Stomach smooth muscle (tissue), 2 donors: ENCODE data around the gene SORCS1.

Source experiments
- H3K27ac ChIP-seq: one replicate; pipeline ENCODE4 v1.7.0; 2013; ENCODE audit warnings: mild to moderate bottlenecking, low read length, inconsistent platforms
- H3K27me3 ChIP-seq, 2 donors: one replicate each; pipeline ENCODE4 v1.7.0; 2013; ENCODE audit warnings: low read length in 2 of 2; ENCODE audit not compliant: insufficient read depth in 2 of 2, control insufficient read depth in 1 of 2
- H3K36me3 ChIP-seq, 2 donors: one replicate each; pipeline ENCODE4 v1.7.0; 2013; ENCODE audit warnings: low read length in 2 of 2; ENCODE audit not compliant: control insufficient read depth in 2 of 2, insufficient read depth in 2 of 2
- H3K4me1 ChIP-seq: one replicate; pipeline ENCODE4 v1.7.0; 2013; ENCODE audit warnings: low read length; ENCODE audit not compliant: control insufficient read depth, insufficient read depth
- H3K4me3 ChIP-seq, 2 donors: one replicate each; pipeline ENCODE4 v1.7.0; 2013; ENCODE audit warnings: low read length in 2 of 2
- H3K9ac ChIP-seq, 2 donors: one replicate each; pipeline ENCODE4 v1.7.0; 2013; ENCODE audit warnings: low read length in 2 of 2, mild to moderate bottlenecking in 1 of 2
- H3K9me3 ChIP-seq, 2 donors: one replicate each; pipeline ENCODE4 v1.7.0; 2013; ENCODE audit warnings: low read length in 2 of 2; ENCODE audit not compliant: control insufficient read depth in 2 of 2
- donor health status: healthy.
- donor health status: Pancreatic carcinoma.

SORCS1 gene

DNA sequence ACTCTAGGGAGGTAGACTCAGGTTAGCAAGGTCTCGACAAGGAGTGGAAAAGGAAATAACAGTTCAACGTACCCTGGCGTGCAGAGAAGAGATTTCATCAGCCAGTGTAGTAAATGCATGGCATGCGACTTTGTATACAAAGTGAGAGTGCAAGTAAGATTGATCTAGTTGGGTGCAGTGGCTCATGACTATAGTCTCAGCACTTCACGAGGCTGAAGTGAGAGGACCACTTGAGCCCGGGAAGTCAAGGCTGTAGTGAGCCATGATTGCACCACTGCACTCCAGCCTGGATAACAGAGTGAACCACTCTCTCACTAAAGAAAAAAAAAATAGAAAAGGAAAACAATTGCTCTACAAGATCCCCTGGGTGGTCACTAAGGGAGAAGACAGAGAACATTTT, 528.6 kb downstream of the SORCS1 start:
- Histone ChIP-seq H3K27ac (no peak overlapping the region), H3K36me3 (no peaks in the 10 kb centered on the region), H3K4me3 (no peak overlapping the region), H3K9ac (no peak overlapping the region), H3K27me3 (no peaks in the 10 kb centered on the region), H3K9me3 (no peaks in the 10 kb centered on the region), H3K4me1 (no peaks in the 10 kb centered on the region)

DNA sequence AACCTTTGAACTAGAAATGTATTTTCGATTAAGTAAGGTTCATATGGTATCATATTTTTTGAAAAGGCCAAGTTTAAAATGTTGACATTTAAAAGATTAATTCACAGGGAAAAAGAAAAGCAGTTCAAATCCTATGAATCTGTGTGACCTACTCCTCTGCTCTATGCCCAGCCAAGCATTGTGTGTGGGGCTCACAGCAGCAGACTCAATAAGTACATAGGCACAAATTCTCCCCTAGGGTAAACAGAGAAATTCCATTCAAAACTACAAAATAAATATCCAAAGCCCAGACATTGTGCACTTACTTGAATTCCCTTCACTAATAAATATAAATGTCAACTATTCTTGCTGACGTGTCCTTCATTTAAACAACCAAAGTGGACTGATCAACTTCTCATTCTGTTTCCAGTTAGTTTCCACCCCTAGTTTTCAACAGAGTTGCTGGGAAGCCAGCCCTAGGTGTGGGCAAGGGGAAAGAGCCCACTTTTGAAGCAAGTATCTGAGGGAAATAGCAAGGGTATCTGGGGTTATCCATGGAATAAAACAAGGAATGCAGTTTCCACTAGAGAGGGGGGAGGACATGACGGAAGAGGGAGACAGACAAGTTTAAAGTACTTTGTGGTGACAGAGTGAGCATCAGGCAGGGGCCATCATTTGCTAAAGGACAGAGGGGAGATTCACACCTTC, 533.3 kb downstream of the SORCS1 start:
- Histone ChIP-seq H3K27me3 (no peaks in the 10 kb centered on the region), H3K9ac (no peak overlapping the region), H3K4me3 (no peak overlapping the region), H3K4me1 (no peaks in the 10 kb centered on the region), H3K27ac (no peak overlapping the region), H3K9me3 (no peaks in the 10 kb centered on the region), H3K36me3 (no peaks in the 10 kb centered on the region)

DNA sequence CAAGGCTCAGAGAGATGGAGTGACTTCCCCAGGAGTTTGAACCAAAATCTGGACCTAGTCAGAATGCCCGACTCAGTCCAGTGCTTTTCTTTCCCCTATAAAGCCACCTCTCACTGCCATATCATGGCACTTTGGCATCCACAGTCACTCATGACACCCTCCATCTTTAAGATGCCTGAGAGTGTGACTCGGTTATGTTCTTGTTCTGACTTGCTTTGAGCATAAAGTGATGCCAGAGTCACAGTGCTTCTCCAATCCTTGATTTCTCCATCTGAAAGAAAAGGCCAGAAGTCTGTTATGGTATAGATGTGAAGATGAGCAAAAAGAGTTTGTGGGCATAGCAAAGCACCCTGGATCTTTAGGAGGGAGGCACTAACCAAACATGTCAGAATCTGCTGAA, 538.1 kb downstream of the SORCS1 start:
- H3K36me3 ChIP-seq: no peaks in the 10 kb centered on the region
- no peaks in the 10 kb centered on the region for H3K27me3 ChIP-seq
- H3K4me1 ChIP-seq: no peaks in the 10 kb centered on the region
- no peaks in the 10 kb centered on the region for H3K9me3 ChIP-seq
- H3K27ac ChIP-seq: no peak overlapping the region
- no peak overlapping the region for H3K9ac ChIP-seq
- no peak overlapping the region for H3K4me3 ChIP-seq

DNA sequence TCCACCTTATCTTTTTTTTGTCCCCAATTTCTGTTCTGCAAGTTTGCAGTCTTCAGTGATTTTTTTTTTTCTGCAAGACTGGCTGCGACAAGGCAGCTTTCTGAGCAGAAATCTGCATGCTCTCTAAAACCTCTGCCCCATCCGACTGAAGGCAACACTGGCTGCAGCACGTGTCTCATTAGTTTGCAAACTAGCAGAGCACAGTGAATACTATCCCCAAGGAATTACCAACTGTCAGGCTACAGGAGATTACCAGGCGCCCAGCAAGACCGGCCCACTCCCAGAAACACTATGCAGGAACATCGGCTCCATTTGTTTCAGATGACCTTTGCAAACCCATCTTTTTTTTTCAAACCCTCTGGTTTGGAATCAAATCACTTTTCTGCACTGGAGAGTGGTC, 538.8 kb downstream of the SORCS1 start:
- Histone ChIP-seq H3K9ac (no peak overlapping the region), H3K4me1 (no peaks in the 10 kb centered on the region), H3K27me3 (no peaks in the 10 kb centered on the region), H3K27ac (no peak overlapping the region), H3K9me3 (no peaks in the 10 kb centered on the region), H3K36me3 (no peaks in the 10 kb centered on the region), H3K4me3 (no peak overlapping the region)

DNA sequence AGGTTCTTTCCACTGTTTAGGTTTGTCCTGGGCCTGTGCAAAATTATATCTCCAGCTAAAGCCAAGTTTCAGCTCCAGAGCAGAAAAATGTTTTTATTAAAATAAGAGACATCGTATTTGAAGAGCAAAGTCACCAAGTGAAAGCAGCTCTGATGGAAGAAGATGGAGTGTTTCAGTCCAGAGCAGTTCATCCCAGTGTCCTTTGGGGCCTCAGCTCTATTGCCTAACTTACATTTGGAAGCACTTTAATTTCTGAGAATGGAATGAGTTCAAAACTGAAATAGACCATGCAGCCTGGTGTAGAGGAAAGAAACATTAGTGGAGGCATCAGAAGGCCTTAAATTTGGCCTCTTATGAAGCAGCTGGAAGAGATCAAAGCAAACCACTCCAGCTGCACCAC, 545.2 kb downstream of the SORCS1 start:
- Histone ChIP-seq H3K4me3 (no peak overlapping the region), H3K27me3 (no peaks in the 10 kb centered on the region), H3K27ac (no peak overlapping the region), H3K4me1 (peaks cover 9% of the 10 kb centered on the region), H3K36me3 (no peaks in the 10 kb centered on the region), H3K9ac (no peak overlapping the region), H3K9me3 (no peaks in the 10 kb centered on the region)

DNA sequence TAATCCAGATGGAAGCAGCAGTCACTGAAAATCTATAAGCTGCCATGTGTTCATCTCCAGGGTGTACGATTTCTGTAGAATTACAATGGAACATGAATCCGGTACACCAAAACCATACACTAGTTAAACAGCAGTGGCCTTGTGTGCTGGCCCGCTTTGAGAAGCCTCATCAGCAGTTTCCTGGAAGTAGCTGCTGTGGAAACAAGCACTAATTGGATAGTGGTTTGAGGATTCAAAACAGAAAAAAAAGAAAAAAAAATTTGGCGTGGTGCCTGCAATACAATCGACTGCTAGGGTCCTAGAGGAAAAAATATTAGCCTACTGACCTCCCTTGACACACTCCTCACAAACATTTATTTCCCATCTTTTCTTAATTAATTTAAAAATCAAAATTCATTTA, 545.9 kb downstream of the SORCS1 start:
- no peaks in the 10 kb centered on the region for H3K9me3 ChIP-seq
- no peaks in the 10 kb centered on the region for H3K27me3 ChIP-seq
- no peak overlapping the region for H3K27ac ChIP-seq
- peaks cover 9% of the 10 kb centered on the region for H3K4me1 ChIP-seq
- H3K9ac ChIP-seq: no peak overlapping the region
- H3K4me3 ChIP-seq: no peak overlapping the region
- H3K36me3 ChIP-seq: no peaks in the 10 kb centered on the region

DNA sequence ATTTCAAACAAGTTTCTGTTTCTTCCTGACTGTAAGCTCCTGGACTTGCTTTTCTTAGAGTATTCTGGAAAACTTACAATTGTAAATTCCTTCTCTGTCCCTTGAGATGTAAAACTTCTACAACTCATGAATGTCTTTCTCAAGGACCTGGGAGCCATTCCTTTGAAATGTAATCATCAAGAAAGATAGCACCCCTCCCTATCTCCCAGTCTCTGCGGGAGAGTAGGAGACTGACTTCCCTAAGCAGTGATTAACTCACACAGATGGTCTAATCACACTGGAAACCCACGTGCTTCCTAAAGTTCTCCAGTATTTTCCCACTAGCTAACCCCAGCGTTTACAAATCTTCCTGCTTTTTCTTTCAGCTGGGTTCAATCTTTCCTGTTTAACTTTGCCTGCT, 549.4 kb downstream of the SORCS1 start:
- Histone ChIP-seq H3K9ac (no peak overlapping the region), H3K4me1 (peaks cover 7% of the 10 kb centered on the region), H3K9me3 (no peaks in the 10 kb centered on the region), H3K27me3 (no peaks in the 10 kb centered on the region), H3K27ac (no peak overlapping the region), H3K36me3 (no peaks in the 10 kb centered on the region), H3K4me3 (no peak overlapping the region)

DNA sequence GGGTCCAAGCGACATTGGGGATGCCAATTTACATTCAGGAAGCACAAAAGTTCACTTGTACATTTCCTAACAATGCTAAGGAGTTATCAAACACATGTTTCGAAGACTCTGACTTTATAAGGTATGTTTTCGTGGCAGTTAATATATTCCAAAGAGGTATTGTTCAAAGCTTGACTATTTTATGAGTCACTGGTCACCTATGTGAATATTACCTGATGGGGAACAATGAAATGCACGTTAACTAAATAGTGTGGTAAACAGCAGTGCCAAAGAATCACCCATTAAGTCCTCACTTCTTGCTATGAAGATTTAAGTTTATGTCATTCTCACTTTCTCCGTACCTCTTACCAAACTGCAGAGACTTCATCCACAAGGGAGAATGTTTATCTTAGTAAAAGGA, 550.2 kb downstream of the SORCS1 start:
- H3K4me3 ChIP-seq: no peak overlapping the region
- peaks cover 7% of the 10 kb centered on the region for H3K4me1 ChIP-seq
- no peak overlapping the region for H3K27ac ChIP-seq
- H3K27me3 ChIP-seq: no peaks in the 10 kb centered on the region
- H3K36me3 ChIP-seq: no peaks in the 10 kb centered on the region
- H3K9ac ChIP-seq: no peak overlapping the region
- H3K9me3 ChIP-seq: no peaks in the 10 kb centered on the region

DNA sequence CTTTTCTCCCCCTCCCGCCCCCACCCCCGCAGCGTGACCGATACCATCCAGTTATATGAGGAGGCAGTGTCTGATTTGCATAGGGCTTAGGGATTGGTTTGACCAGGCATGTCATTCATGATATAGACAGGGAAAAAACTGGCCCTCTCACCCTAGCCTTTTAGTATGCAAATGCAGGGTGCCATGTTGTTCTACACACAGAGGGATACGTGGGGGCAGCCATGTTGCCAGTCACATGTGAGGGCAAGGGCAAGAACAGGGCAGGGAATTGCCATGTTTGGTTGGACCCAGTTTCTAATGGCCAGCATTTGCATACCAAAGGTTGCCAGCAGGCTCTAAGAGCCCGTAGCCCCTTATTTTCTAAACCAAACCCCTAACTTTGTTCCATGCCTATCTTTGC, 552.1 kb downstream of the SORCS1 start:
- H3K4me3 ChIP-seq: no peak overlapping the region

DNA sequence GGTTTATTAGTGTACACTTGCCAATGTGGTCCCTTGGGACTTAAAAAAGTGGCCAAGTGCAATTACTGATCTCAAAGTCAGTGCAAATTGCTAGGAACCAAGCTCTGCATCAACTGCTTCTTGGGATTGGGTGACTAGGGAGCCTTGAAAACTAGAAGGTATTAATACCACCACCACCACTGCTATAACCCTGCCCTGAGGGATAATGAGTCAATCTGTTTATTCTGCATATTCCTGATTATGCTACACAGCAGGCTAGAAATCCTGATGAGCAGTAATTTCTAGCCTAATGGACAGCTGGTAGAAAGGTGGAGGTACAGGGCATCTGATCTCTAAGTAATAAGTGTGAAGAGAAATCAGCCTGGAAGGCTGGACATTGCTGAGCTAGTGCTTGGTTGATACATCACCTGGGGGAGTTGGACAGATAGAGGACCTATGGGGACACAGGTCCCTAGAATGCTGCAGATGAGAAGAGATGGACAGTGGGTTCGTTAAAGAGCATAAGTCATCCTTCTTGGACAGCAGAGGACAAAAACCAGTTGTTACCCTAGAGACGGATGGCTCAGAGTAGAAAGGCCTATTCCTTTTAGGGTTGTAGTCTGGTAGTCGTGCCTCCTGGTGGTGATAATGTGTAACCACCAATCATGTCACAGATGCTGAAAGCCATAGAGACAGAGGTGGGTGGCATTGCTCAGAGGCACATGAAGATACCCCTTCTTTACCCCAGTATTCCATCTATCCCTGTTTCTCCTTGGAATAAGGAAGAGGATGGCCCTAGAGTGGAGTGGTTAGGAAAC, 554.8 kb downstream of the SORCS1 start:
- H3K4me3 ChIP-seq: no peak overlapping the region
- no peaks in the 10 kb centered on the region for H3K27me3 ChIP-seq
- no peaks in the 10 kb centered on the region for H3K36me3 ChIP-seq
- no peak overlapping the region for H3K9ac ChIP-seq
- no peak overlapping the region for H3K27ac ChIP-seq
- no peaks in the 10 kb centered on the region for H3K9me3 ChIP-seq
- no peaks in the 10 kb centered on the region for H3K4me1 ChIP-seq

More for the DNA sequence above, 552.1 kb downstream of the SORCS1 start:
- Histone ChIP-seq H3K9ac (no peak overlapping the region), H3K4me1 (no peaks in the 10 kb centered on the region), H3K27ac (no peak overlapping the region), H3K9me3 (no peaks in the 10 kb centered on the region), H3K36me3 (no peaks in the 10 kb centered on the region), H3K27me3 (no peaks in the 10 kb centered on the region)

DNA sequence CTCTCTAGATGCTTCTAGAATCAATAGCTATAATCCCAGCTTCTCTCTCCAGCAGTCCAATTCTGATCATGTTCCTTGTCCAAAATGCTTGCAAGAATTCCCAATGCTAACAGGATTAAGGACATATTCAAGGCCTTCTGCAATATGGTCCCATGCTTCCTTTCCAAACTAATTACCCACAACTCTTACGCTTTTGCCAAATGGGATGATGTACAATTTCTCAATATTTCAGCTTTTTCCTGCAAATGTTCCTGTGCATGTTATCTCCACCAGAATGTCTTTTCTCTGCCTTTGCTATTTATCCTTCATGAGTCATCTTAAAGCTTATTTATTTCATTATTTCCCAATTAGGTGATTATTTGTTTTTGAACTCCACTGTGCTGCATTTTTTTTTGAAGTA, 556.4 kb downstream of the SORCS1 start:
- no peak overlapping the region for H3K4me3 ChIP-seq
- no peaks in the 10 kb centered on the region for H3K27me3 ChIP-seq
- H3K27ac ChIP-seq: no peak overlapping the region
- no peaks in the 10 kb centered on the region for H3K4me1 ChIP-seq
- H3K9me3 ChIP-seq: no peaks in the 10 kb centered on the region
- H3K9ac ChIP-seq: no peak overlapping the region
- no peaks in the 10 kb centered on the region for H3K36me3 ChIP-seq
